Activated CD8-positive, alpha-beta T cell treated with anti-CD3 and anti-CD28 coated beads for 36 hours (primary cell): ENCODE measurements around the gene NOL3. TPM values are rescaled to one million over a fixed set of nuclear protein-coding genes. Genes with fewer than 3 reads are reported as not detected.

Experiments
- ATAC-seq: fragments of 200-7000 bp; cut with Tn5 transposase; one replicate; pipeline ENCODE4 v1.10.0; 2021; ENCODE audit warnings: mild to moderate bottlenecking, moderate library complexity
- CTCF ChIA-PET: fragments of 350-600 bp; sonication (Branson Sonifier 250); formaldehyde crosslinking; loops from one replicate; lab custom pipeline; 2021; ENCODE audit warnings: antibody characterized with exemption; lab: Charles Lee
- POLR2A ChIA-PET: fragments of 350-600 bp; sonication (Branson Sonifier 250); formaldehyde crosslinking; loops from one replicate; lab custom pipeline; 2021; ENCODE audit warnings: antibody characterized with exemption; lab: Charles Lee
- DNase-seq: peaks from one replicate; pipeline ENCODE4 v3.0.0-alpha.2; 2020
- H3K27ac Mint-ChIP-seq: one replicate; pipeline ENCODE4 v1.8.0; 2021; ENCODE audit warnings: mild to moderate bottlenecking, mixed read lengths
- H3K27me3 Mint-ChIP-seq: one replicate; pipeline ENCODE4 v1.8.0; 2021; ENCODE audit warnings: mixed read lengths
- H3K36me3 Mint-ChIP-seq: one replicate; pipeline ENCODE4 v1.8.0; 2021; ENCODE audit warnings: low read depth, mixed read lengths
- H3K4me1 Mint-ChIP-seq: one replicate; pipeline ENCODE4 v1.8.0; 2021; ENCODE audit warnings: low read depth, mixed read lengths
- H3K4me3 Mint-ChIP-seq: one replicate; pipeline ENCODE4 v1.8.0; 2021; ENCODE audit warnings: mild to moderate bottlenecking, moderate library complexity, mixed read lengths
- H3K9me3 Mint-ChIP-seq: one replicate; pipeline ENCODE4 v1.8.0; 2021; ENCODE audit warnings: mixed read lengths
- CTCF ChIP-seq: fragments of 200-600 bp; IDR thresholded peaks from one replicate; pipeline ENCODE4 v1.8.0; 2022; ENCODE audit warnings: antibody characterized with exemption, mild to moderate bottlenecking
- intact Hi-C: fragments of 100-400 bp; cut with micrococcal nuclease; formaldehyde crosslinking; loops from one replicate; pipeline ENCODE4 v1.10.0; 2022
- total RNA-seq, 2 experiments: library from RNA; stranded (reverse); gene quantifications; one replicate each; pipeline ENCODE4 v1.2.3, GENCODE V29; 2021

Gene NOL3
- total RNA-seq, 2 experiments from 2014 or later = 24.5 to 25.3 TPM

- ChIA-PET POLR2A (interaction anchor here (0.5 to 1.8 kb wide), 4 partner anchors 11 to 1343 kb away, joined by 3 to 8 read pairs (median 5); partner anchors contain the start of gene TMEM208), CTCF (interaction anchor here (0.9 to 2.4 kb wide), 6 partner anchors 12 to 185 kb away, joined by 3 to 15 read pairs (median 6); no protein-coding TSS in a partner anchor)
- TF ChIP-seq CTCF = no peak
- peaks cover 41% of the 10 kb centered on the region for H3K4me1 Mint-ChIP-seq
- no peak overlapping the region for H3K27ac Mint-ChIP-seq
- no peak overlapping the region for H3K4me3 Mint-ChIP-seq
- H3K9me3 Mint-ChIP-seq = no peaks in the 10 kb centered on the region
- H3K36me3 Mint-ChIP-seq = peaks cover 64% of the 10 kb centered on the region
- intact Hi-C loops = no loop called here
- DNase-seq = no peak
- H3K27me3 Mint-ChIP-seq = no peaks in the 10 kb centered on the region
- ATAC-seq = no peak
These were observed 26.5 kb downstream of the NOL3 start for GRCh38 chr16:67196881-67197280.

- ChIA-PET POLR2A (interaction anchor here (0.6 to 1.8 kb wide), 9 partner anchors 9 to 251 kb away, joined by 3 to 8 read pairs (median 3); partner anchors contain the start of genes HSD11B2 and TMEM208), CTCF (interaction anchor here (0.8 to 2.4 kb wide), 12 partner anchors 13 to 245 kb away, joined by 3 to 15 read pairs (median 5); partner anchors contain the start of genes FHOD1, TMEM208 and TRADD)
- Mint-ChIP-seq H3K4me1 (peaks cover 39% of the 10 kb centered on the region), H3K27ac (no peak overlapping the region), H3K36me3 (peaks cover 65% of the 10 kb centered on the region), H3K27me3 (no peaks in the 10 kb centered on the region), H3K9me3 (no peaks in the 10 kb centered on the region), H3K4me3 (no peak overlapping the region)
- intact Hi-C loops = no loop called here
- no peak for TF ChIP-seq CTCF
- ATAC-seq = no peak
- no peak for DNase-seq
These were observed 27.4 kb downstream of the NOL3 start for GRCh38 chr16:67197704-67198103.

DNA sequence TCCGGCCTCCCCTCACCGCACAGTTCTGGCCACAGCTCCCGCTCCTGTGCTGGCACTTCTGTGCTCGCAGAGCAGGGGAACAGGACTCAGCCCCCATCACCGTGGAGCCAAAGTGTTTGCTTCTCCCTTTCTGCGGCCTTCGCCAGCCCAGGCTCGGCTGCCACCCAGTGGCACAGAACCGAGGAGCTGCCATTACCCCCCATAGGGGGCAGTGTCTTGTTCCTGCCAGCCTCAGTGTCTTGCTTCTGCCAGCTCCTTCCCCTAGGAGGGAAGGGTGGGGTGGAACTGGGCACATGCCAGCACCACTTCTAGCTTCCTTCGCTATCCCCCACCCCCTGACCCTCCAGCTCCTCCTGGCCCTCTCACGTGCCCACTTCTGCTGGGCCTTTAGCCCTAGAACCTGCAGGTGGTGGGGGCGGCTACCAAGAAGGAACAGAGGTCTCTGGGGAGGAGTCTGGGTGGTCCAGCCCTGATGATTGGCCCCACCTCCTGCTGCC lies 27.9 kb downstream of the NOL3 start:
- ChIA-PET CTCF (interaction anchor here (0.6 to 2.4 kb wide), 17 partner anchors 9 to 245 kb away, joined by 3 to 15 read pairs (median 4); partner anchors contain the start of genes FHOD1, TMEM208 and TRADD), POLR2A (interaction anchor here (0.6 to 1.8 kb wide), 9 partner anchors 8 to 252 kb away, joined by 3 to 8 read pairs (median 3); partner anchors contain the start of genes HSD11B2 and TMEM208)
- TF ChIP-seq CTCF = peak; percentile 68
- DNase-seq (peak; percentile 42), ATAC-seq (peak; percentile 67)
- Mint-ChIP-seq H3K4me3 (no peak overlapping the region), H3K27ac (no peak overlapping the region), H3K9me3 (no peaks in the 10 kb centered on the region), H3K36me3 (peaks cover 60% of the 10 kb centered on the region), H3K4me1 (peaks cover 33% of the 10 kb centered on the region), H3K27me3 (no peaks in the 10 kb centered on the region)
- intact Hi-C loops = no loop called here

- no peak for TF ChIP-seq CTCF
- DNase-seq (no peak), ATAC-seq (no peak)
- Mint-ChIP-seq H3K36me3 (peaks cover 51% of the 10 kb centered on the region), H3K27ac (no peak within 1 kb of the TSS), H3K27me3 (no peaks in the 10 kb centered on the region), H3K4me1 (peaks cover 24% of the 10 kb centered on the region), H3K9me3 (no peaks in the 10 kb centered on the region), H3K4me3 (no peak within 1 kb of the TSS)
- intact Hi-C loops = no loop called here
- ChIA-PET POLR2A (interaction anchor here (1.3 kb wide), 1 partner anchor 27 kb away, joined by 3 read pairs; the partner anchor contains the start of gene TMEM208), CTCF (interaction anchor here (0.6 to 2.4 kb wide), 6 partner anchors 14 to 221 kb away, joined by 3 to 15 read pairs (median 3); no protein-coding TSS in a partner anchor)
These were observed 28.9 kb downstream of the NOL3 start, which contains the start of gene ELMO3 for GRCh38 chr16:67199011-67199807. TSS of gene ELMO3 (plus strand) at chr16:67199131. CDS start at chr16:67199327, 196 bp downstream.
